ENCODE measurements around the gene GUCA2A.
A peak's percentile ranks its signal among the peaks of the same experiment; 100 is the strongest.

- TF ChIP-seq, protein P1, sequence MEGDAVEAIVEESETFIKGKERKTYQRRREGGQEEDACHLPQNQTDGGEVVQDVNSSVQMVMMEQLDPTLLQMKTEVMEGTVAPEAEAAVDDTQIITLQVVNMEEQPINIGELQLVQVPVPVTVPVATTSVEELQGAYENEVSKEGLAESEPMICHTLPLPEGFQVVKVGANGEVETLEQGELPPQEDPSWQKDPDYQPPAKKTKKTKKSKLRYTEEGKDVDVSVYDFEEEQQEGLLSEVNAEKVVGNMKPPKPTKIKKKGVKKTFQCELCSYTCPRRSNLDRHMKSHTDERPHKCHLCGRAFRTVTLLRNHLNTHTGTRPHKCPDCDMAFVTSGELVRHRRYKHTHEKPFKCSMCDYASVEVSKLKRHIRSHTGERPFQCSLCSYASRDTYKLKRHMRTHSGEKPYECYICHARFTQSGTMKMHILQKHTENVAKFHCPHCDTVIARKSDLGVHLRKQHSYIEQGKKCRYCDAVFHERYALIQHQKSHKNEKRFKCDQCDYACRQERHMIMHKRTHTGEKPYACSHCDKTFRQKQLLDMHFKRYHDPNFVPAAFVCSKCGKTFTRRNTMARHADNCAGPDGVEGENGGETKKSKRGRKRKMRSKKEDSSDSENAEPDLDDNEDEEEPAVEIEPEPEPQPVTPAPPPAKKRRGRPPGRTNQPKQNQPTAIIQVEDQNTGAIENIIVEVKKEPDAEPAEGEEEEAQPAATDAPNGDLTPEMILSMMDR (IDR thresholded peaks at IDR 0.05; ENCODE audit: insufficient read depth, low read depth, low read length), result no peak
- TF ChIP-seq EZH2 (IDR thresholded peaks at IDR 0.05; ENCODE audit: insufficient read depth, low read length), result peak; percentile 14
Observed at GRCh38 chr1:42145764-42146625, 18.6 kb downstream of the GUCA2A start.

Measured in astrocyte (in vitro differentiated cells and primary cell).